RCC 7860 (cell line): ENCODE data around the gene GATAD2B.
A peak's percentile ranks its signal among the peaks of the same experiment; 100 is the strongest.

Experiments
- DNase-seq: peaks from one replicate; pipeline ENCODE4 v3.0.0-alpha.2; 2015; ENCODE audit warnings: low spot score
- FAIRE-seq: peaks from 2 replicates; lab custom pipeline; 2012; peaks lifted over from hg19 to GRCh38; lab: Jason Lieb, UNC

The GATAD2B gene

DNA sequence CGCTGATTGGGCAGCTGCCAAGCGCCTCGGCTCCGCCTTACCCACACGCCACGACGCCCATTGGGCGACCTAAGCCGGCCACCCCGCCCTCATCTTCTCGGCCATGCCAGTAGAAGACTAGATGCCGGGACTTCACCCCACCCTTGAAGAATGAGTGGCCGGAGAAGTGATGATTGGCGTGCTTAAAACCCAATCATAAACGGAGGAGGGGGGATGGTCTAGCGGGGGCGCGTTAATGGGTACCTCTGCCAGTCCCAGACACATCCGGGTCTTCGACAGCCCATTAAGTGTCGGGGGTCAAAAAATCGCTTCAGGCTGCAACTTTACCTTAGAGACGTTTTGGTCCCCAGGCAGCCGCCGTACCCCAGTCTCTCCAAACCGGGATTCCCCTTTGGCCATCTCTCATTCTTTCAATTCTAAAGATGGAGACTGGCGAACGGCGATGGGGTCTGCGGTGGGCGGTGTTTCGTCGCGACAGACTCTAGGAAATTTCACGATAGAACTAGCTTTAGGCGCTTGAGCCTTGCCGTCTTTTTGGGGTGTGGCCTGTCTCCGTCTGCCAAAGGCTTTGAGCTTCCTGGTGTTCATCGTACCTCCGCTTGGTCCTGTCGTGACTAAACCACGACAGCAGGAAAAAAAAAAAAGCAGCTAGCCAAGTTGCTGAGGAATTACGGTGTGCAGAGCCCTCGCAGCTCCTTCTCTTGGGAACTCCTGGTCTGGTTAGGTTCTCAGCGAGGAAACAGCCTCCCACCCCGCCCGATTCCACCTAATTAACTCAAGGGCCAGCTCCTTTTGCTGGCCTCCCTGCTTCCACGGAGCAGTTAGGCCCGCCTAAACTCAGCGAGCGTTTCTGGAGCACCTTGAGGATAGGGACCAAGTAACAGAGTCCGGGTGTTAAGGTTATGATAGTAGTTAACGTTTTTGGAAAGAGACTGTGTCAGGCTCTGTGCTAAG, at the start of gene GATAD2B:
TSS of gene GATAD2B (minus strand) at position 1 of the 954 bp plus-strand sequence. CDS start 94,625 bp downstream, outside the sequence.
- FAIRE-seq (peak; percentile 85), DNase-seq (peak; percentile 99)

DNA sequence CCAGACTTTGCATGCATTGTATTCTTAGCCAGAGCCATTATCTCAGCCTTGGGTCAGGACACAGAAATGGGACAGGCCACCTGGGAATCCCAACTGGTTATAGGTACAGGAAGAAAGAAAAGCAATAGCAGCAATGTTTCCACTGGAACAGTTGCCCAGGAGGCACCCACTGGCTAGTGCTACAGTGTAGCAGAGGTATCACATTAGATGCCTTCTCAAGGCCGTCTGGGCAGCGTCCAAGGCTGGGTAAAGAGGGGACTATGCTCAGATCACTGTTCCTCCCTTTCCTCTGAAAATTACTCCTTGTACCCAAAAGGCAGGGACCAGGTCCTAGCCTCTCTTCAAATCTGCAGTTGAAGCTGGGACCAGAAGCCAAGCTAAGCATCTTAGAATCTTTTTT, 47.6 kb upstream of the GATAD2B start:
- DNase-seq = no peak
- no peak for FAIRE-seq

- DNase-seq (no peak), FAIRE-seq (no peak)
These were observed 46.2 kb upstream of the GATAD2B start for GRCh38 chr1:153968972-153969371.

- no peak for FAIRE-seq
- no peak for DNase-seq
These were observed 45.6 kb upstream of the GATAD2B start for GRCh38 chr1:153968408-153968807.

DNA sequence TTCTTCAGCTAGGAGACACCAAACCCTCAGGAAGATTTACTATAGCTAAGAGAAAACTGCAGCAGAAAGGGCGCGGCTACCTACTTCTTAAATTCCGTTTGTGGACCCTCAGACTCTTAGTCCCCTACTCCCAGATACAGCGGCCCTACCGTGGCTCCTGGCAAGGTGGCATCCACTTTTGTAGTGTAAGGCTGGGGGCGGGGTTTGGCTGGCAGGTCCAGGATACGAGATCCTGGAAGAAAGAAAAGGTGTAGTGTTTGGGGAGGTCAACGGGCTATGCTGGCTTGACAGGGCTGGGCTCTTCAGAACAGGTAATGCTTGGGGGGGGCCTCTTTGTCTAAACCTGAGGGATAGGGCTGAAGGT, 45.2 kb upstream of the GATAD2B start:
- FAIRE-seq (no peak), DNase-seq (no peak)

GRCh38 chr1:153967107-153967999, 44.6 kb upstream of the GATAD2B start, which contains the start of gene CREB3L4:
Gene CREB3L4, plus strand, starts transcription at chr1:153967902. Its CDS starts 624 bp downstream, at chr1:153968526.
- DNase-seq (peak; percentile 92), FAIRE-seq (peak; percentile 64)

- DNase-seq = peak; percentile 44
- no peak for FAIRE-seq
These were observed 41.1 kb upstream of the GATAD2B start for GRCh38 chr1:153963850-153964331.

GRCh38 chr1:153963030-153963849, 40.5 kb upstream of the GATAD2B start, which contains the start of gene SLC39A1:
Gene SLC39A1, minus strand, starts transcription at chr1:153963537. Its CDS starts 822 bp downstream, at chr1:153962715.
- peak; percentile 63 for FAIRE-seq

DNA sequence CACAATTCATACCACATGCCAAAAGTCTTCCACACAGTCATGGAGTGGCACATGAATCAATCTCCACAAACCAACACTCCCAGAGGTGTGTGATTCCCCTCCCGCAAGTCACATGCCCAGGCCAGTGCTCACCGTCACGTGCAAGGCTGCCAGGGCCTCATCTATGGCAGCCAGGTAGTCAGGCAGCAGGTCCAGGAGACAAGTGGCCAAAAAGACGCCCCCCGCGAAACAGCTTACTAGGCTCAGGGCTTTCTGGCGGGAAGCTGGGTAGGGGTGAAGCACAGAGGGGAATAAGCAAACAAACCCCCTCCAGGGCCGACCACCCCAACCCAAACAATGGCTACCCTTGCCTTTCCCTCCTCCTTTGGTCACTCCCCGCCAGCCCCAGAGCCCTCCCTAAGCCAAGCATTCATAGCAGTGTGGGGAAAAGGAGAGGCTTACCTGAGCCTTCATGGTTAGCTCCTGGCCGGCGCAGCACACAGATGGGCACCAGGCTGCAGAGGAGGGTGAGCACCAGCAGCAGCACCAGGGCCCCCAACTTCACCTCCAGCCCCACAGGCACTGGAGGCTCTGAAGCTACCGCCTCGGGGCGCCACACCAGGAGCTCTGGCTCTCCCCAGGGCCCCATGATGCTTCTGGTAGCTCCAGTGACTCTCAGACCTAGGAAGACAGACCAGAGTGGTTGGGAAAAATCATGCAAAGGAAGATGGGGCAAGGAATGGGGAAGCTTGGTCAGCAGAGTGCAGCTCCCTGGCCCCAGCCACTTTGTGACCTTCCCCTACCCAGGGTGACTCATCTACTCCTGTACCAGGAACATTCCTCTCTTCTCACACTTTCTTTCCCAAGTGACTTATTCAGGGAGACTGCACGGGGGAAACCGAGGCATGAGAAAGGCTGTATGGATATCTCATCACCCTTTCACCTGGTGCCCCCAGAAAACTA, 39.6 kb upstream of the GATAD2B start:
- FAIRE-seq (peak; percentile 55), DNase-seq (peak; percentile 78)

More at GRCh38 chr1:153963030-153963849, 40.5 kb upstream of the GATAD2B start, which contains the start of gene SLC39A1:
- DNase-seq = peak; percentile 94

- no peak for DNase-seq
- no peak for FAIRE-seq
These were observed 38.6 kb upstream of the GATAD2B start for GRCh38 chr1:153961421-153961820.

GRCh38 chr1:153960206-153960605, 37.4 kb upstream of the GATAD2B start:
- DNase-seq (no peak), FAIRE-seq (no peak)

GRCh38 chr1:153959454-153959853, 36.7 kb upstream of the GATAD2B start:
- DNase-seq (no peak), FAIRE-seq (no peak)

- FAIRE-seq (no peak), DNase-seq (no peak)
These were observed 36.1 kb upstream of the GATAD2B start for GRCh38 chr1:153958961-153959260.

GRCh38 chr1:153958111-153958960, 35.6 kb upstream of the GATAD2B start, which contains the start of gene CRTC2:
Gene CRTC2, minus strand, starts transcription at chr1:153958612. Its CDS starts 115 bp downstream, at chr1:153958497.
- FAIRE-seq (peak; percentile 87), DNase-seq (peak; percentile 97)

GRCh38 chr1:153957744-153958110, 35.0 kb upstream of the GATAD2B start:
- FAIRE-seq = no peak
- no peak for DNase-seq

DNA sequence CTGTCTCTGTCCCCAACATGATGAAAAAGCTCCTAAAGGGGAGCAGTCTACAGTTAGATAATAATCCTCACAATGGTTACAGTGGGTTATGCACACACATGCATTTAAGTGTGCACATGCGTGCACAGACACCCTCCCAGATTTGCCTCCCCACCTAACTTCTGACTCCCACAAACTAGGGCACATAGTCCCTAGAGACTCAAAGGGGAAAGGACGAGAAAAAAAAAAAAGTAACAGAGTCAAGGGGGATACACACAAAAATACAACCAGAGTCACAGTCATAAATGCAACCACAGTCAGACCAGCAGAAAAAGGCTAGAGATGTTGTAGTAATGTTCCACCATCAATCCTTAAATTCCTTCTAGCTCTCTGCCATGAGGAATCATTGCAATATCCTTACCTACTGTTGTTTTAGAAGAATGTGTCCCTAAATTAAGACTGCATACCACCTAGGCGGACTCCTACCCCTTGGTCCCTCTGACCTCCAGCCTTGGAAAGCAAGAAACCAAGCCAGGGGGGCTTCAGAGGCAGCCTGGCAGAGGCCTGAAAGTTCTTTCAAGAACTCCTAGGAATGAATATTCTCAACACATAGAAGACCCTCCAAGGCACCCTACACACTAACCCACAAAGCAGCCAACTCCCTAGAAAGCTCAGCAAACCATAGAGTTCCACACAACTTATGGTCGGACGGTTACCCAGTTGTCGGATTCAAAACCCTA, 34.4 kb upstream of the GATAD2B start:
- DNase-seq (no peak), FAIRE-seq (no peak)

DNA sequence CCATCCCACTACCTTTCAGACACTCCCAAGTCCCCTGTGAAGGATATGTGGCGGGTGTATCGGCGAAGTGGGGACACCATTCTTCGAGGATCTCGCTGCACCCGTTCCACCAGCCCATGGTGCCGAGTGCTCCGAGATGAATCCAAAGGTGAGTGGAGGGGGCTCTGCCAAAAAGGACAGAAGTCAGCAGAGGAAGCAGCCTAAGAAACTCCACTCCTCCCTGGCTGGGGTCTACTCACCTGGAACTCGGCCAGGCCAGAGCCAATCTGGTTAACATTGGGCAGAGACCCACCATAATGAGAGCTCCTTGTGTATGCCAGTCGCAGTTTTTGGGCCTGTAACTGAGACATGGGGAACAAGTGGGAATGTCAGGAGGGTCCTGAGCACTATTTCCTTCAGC, 32.1 kb upstream of the GATAD2B start:
- DNase-seq = no peak
- FAIRE-seq = no peak
